Keratinocyte (primary cell): Measurements from ENCODE around the gene RPS27.
"Not testable (repeated sequence)": the region's sequence is repeated elsewhere in the genome, so short reads cannot be mapped to it uniquely, and the experiment has no call there.

Experiments
- EZH2 ChIP-seq: IDR thresholded peaks from one replicate; pipeline ENCODE4 v1.6.1; 2012; ENCODE audit warnings: inconsistent platforms, mild to moderate bottlenecking, low read length, moderate library complexity
- TF ChIP-seq, protein P1 (sequence below), 3 experiments: IDR thresholded peaks in 1 of 3; conservative IDR thresholded peaks in 1 of 3; optimal IDR thresholded peaks in 1 of 3; 2 replicates in 2 of 3; 3 replicates in 1 of 3; pipeline versions ENCODE3 to v1.5.1; 2011; ENCODE audit warnings: low read length in 3 of 3, mild to moderate bottlenecking in 3 of 3, moderate library complexity in 2 of 3, control low read depth in 1 of 3, inconsistent platforms in 1 of 3; ENCODE audit not compliant: insufficient read depth in 2 of 3; ENCODE audit errors: extremely low read depth in 1 of 3

DNA sequence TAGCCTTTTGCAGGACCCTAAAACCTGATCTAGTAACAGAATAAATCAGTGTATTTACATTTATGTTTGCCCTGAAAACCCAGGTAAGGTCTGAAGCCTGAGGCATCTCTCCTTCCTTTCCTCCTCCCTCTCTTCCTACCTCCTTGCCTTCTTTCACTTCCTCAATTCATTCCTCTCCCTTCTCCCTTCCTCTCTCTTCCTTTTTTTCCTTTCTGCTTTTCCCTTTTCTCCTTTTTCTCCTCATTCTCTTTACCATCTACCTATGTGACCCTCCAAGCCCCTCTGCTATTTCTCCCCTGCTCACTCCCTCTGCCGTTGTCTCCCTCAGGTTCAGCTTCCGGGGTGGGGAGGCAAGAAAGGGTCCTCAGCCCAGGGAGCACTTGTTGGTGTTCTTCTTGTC is 8.8 kb upstream of the RPS27 start:
- TF ChIP-seq, protein P1, sequence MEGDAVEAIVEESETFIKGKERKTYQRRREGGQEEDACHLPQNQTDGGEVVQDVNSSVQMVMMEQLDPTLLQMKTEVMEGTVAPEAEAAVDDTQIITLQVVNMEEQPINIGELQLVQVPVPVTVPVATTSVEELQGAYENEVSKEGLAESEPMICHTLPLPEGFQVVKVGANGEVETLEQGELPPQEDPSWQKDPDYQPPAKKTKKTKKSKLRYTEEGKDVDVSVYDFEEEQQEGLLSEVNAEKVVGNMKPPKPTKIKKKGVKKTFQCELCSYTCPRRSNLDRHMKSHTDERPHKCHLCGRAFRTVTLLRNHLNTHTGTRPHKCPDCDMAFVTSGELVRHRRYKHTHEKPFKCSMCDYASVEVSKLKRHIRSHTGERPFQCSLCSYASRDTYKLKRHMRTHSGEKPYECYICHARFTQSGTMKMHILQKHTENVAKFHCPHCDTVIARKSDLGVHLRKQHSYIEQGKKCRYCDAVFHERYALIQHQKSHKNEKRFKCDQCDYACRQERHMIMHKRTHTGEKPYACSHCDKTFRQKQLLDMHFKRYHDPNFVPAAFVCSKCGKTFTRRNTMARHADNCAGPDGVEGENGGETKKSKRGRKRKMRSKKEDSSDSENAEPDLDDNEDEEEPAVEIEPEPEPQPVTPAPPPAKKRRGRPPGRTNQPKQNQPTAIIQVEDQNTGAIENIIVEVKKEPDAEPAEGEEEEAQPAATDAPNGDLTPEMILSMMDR (optimal IDR thresholded peaks at IDR 0.05 in 1 of 3, IDR thresholded peaks at IDR 0.05 in 1 of 3, conservative IDR thresholded peaks at IDR 0.05 in 1 of 3; ENCODE audit: extremely low read depth in 1 of 3, insufficient read depth in 2 of 3, low read length in 3 of 3), result not testable (repeated sequence)
- TF ChIP-seq EZH2, result not testable (repeated sequence)
